ENCODE data around the gene ZDHHC5. TPM values are rescaled to one million over a fixed set of nuclear protein-coding genes. Genes with fewer than 3 reads are reported as not detected.
A peak's percentile ranks its signal among the peaks of the same experiment; 100 is the strongest.

The ZDHHC5 gene
- total RNA-seq, 1 experiment from 2014 or later: 64.1 TPM

DNA sequence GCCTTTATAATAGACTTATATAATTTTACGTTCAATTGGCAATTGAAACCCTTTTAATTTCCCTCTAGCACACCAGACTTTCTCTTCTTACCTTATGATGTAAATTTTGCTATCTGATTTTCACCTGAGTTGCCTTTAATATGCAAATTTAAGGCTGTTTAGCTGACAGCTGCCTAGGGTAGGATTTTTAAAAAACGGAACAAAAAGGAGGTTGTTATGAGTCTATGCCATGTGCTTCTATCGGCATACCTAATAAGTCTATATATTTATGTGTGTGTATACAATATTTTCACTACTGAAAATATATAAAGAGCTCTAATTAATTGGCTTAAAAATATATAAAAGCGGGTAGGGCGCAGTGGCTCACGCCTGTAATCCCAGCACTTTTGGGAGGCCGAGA is 61.6 kb downstream of the ZDHHC5 start:
- Histone ChIP-seq H3K4me3 (replicated peaks in 1 of 2; ENCODE audit: low read depth in 1 of 2, low read length in 2 of 2) (no peak overlapping the region), H3K4me1 (ENCODE audit: control insufficient read depth in 1 of 2, insufficient read depth in 2 of 2, low read length in 2 of 2) (peaks cover 23 to 36% of the 10 kb centered on the region in 2 experiments), H3K27ac (ENCODE audit: low read depth, low read length) (no peak overlapping the region), H3K79me2 (ENCODE audit: insufficient read depth, low read length) (peaks cover 100% of the 10 kb centered on the region), H4K20me1 (ENCODE audit: insufficient read depth) (peaks cover 5% of the 10 kb centered on the region; the same call in 1 of the 2 replicates), H3K9ac (ENCODE audit: low read length) (no peak overlapping the region), H3K36me3 (ENCODE audit: control insufficient read depth in 1 of 2, insufficient read depth in 2 of 2, low read length in 2 of 2) (peaks cover 0 to 10% of the 10 kb centered on the region in 2 experiments; a peak in 1 of 4 replicates), H2AFZ (ENCODE audit: low read depth, low read length, poor library complexity, severe bottlenecking) (no peak overlapping the region), H3K4me2 (ENCODE audit: low read length) (no peak overlapping the region), H3K27me3 (ENCODE audit: insufficient read depth, low read length) (no peaks in the 10 kb centered on the region), H3K9me2 (ENCODE audit: insufficient read depth) (no peaks in the 10 kb centered on the region), H3K9me3 (ENCODE audit: control insufficient read depth in 1 of 2, insufficient read depth in 1 of 2, low read depth in 1 of 2, low read length in 2 of 2) (no peaks in the 10 kb centered on the region)
- RAD21 ChIA-PET (ENCODE audit: low non-redundant PET in 1 of 2, low total read pairs in 2 of 2, uncharacterized antibody in 2 of 2, unreplicated experiment in 2 of 2): no interaction called here
- intact Hi-C loops (cut with micrococcal nuclease): no loop called here
- CTCF ChIA-PET: no interaction called here
- BruUV-seq (replicated peaks): no TSS peak
- no peak for TF ChIP-seq SRF (IDR thresholded peaks at IDR 0.05; ENCODE audit: low read depth)
- no peak for TF ChIP-seq YY1 (IDR thresholded peaks at IDR 0.05; ENCODE audit: extremely low read depth, insufficient replicate concordance, low read depth, low read length)
- no peak for TF ChIP-seq EZH2 (IDR thresholded peaks at IDR 0.05)
- TF ChIP-seq CTCF (IDR thresholded peaks at IDR 0.05 in 2 of 3, conservative IDR thresholded peaks at IDR 0.05 in 1 of 3; ENCODE audit: borderline replicate concordance in 1 of 3, insufficient read depth in 1 of 3, low read depth in 2 of 3, low read length in 2 of 3): no peak
- no peak for TF ChIP-seq ATF3 (IDR thresholded peaks at IDR 0.05)
- no peak for DNase-seq (ENCODE audit: low read depth, low spot score)
- ATAC-seq: no peak
- POLR2A ChIA-PET: interaction anchor here (1.3 kb wide), 1 partner anchor 17 kb away, joined by 3 read pairs; the partner anchor contains the start of genes MED19 and TMX2

DNA sequence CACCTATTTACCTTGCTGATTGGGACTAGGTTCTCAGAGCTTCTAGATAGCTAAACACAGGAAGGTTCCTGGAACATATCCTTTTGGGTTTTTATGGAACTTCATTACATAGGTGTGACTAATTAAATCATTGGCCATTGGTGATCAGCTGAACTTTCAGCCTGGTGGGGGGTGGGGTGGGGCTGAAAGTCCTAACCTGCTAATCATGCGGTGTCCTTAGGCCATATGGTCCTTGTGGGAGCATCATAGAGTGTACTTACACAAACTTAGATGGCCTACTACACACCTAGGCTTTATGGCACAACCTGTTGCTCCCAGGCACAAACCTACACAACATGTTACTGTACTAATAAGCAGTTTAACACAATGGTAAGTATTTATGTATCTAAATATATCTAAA is 64.7 kb downstream of the ZDHHC5 start:
- CTCF ChIA-PET: interaction anchor here (1.7 kb wide), 1 partner anchor 68 kb away, joined by 3 read pairs; no protein-coding TSS in a partner anchor
- RAD21 ChIA-PET (ENCODE audit: low non-redundant PET in 1 of 2, low total read pairs in 2 of 2, uncharacterized antibody in 2 of 2, unreplicated experiment in 2 of 2): no interaction called here
- Histone ChIP-seq H3K27me3 (ENCODE audit: insufficient read depth, low read length) (no peaks in the 10 kb centered on the region), H3K9me3 (ENCODE audit: control insufficient read depth in 1 of 2, insufficient read depth in 1 of 2, low read depth in 1 of 2, low read length in 2 of 2) (no peaks in the 10 kb centered on the region), H3K4me1 (ENCODE audit: control insufficient read depth in 1 of 2, insufficient read depth in 2 of 2, low read length in 2 of 2) (peaks cover 23 to 36% of the 10 kb centered on the region in 2 experiments), H3K4me3 (replicated peaks in 1 of 2; ENCODE audit: low read depth in 1 of 2, low read length in 2 of 2) (peak overlapping the region in 1 of 2 experiments; percentile 40; a peak in 2 of 4 replicates), H2AFZ (ENCODE audit: low read depth, low read length, poor library complexity, severe bottlenecking) (no peak overlapping the region), H3K27ac (ENCODE audit: low read depth, low read length) (peak overlapping the region; percentile 52; the same call in 1 of the 2 replicates), H3K79me2 (ENCODE audit: insufficient read depth, low read length) (peaks cover 100% of the 10 kb centered on the region), H3K9ac (ENCODE audit: low read length) (peak overlapping the region; percentile 45), H3K9me2 (ENCODE audit: insufficient read depth) (no peaks in the 10 kb centered on the region), H3K36me3 (ENCODE audit: control insufficient read depth in 1 of 2, insufficient read depth in 2 of 2, low read length in 2 of 2) (peaks cover 0 to 10% of the 10 kb centered on the region in 2 experiments; a peak in 3 of 4 replicates), H4K20me1 (ENCODE audit: insufficient read depth) (peaks cover 5% of the 10 kb centered on the region; the same call in 1 of the 2 replicates), H3K4me2 (ENCODE audit: low read length) (peak overlapping the region; percentile 72)
- POLR2A ChIA-PET: interaction anchor here (1.8 to 2.0 kb wide), 2 partner anchors 9 to 21 kb away, joined by 8 to 9 read pairs; partner anchors contain the start of genes MED19, SELENOH and TMX2
- ATAC-seq (peak; percentile 63), DNase-seq (ENCODE audit: low read depth, low spot score) (no peak)
- intact Hi-C loops (cut with micrococcal nuclease): no loop called here
- no TSS peak for BruUV-seq (replicated peaks)
- TF ChIP-seq SIN3A (IDR thresholded peaks at IDR 0.05; ENCODE audit: low read depth) (no peak), POLR2A (IDR thresholded peaks at IDR 0.05; ENCODE audit: borderline replicate concordance, extremely low read depth, insufficient read depth, insufficient read length) (no peak), SP1 (IDR thresholded peaks at IDR 0.05; ENCODE audit: low read depth) (no peak)
- TF ChIP-seq, protein P1, sequence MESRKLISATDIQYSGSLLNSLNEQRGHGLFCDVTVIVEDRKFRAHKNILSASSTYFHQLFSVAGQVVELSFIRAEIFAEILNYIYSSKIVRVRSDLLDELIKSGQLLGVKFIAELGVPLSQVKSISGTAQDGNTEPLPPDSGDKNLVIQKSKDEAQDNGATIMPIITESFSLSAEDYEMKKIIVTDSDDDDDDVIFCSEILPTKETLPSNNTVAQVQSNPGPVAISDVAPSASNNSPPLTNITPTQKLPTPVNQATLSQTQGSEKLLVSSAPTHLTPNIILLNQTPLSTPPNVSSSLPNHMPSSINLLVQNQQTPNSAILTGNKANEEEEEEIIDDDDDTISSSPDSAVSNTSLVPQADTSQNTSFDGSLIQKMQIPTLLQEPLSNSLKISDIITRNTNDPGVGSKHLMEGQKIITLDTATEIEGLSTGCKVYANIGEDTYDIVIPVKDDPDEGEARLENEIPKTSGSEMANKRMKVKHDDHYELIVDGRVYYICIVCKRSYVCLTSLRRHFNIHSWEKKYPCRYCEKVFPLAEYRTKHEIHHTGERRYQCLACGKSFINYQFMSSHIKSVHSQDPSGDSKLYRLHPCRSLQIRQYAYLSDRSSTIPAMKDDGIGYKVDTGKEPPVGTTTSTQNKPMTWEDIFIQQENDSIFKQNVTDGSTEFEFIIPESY (IDR thresholded peaks at IDR 0.05; ENCODE audit: extremely low read depth, insufficient replicate concordance, low read length): no peak

Measured in HCT116 (cell line).